ENCODE data around the gene MEGF11.

DNA sequence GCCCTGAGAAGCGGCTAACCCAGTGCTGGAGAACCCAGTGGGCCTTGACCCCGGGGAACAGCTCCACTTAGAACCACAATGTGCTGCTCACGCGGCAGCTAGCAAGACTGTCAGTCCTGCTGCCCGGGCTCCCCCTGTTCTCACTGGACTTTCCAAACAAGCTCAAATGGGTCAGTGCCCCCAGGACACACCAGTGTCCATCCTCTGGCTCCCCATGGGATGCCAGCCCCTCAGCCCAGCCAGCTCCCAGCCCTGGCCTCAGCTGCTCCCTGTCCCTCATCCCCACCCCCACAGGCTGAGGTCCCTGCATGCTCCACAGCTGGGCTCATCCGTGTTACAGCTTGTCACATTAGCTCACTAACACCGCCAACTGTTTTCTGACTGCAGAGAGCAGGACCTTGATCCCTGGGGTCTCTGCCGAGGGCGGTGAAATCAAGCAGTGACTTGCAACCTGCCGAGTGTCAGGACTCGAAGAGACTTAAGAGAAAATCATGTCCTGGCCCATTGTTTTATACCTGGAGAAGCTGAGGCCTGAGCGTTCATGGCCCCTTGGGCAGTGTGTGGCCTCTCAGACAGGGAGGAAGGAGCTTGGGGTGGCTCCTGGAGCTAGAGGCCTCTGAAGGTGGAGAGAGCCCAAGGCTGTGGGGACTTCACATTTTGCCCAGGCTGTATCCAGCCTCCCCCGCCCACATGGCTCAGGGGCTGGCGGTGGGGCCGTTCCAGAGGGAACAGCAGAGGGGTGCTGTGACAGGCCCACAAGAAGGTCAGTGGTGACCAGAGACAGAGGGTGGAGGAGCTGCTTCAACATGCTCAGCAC lies 157.5 kb downstream of the MEGF11 start:
- TF ChIP-seq CTCF (conservative IDR thresholded peaks at IDR 0.05; ENCODE audit: low read length) (no peak), EZH2phosphoT487 (IDR thresholded peaks at IDR 0.05; ENCODE audit: borderline replicate concordance, low read depth, low read length) (no peak)
